GM06990 (cell line): ENCODE results near the gene PTPN5.

Experiments used
- DNase-seq: peaks from one replicate; pipeline ENCODE4 v3.0.0-alpha.2; 2011; ENCODE audit not compliant: insufficient read length; ENCODE audit errors: extremely low read depth
- H3K27me3 ChIP-seq: replicated peaks from 2 replicates; pipeline ENCODE4 v1.6.0; 2011; ENCODE audit warnings: low read length; ENCODE audit not compliant: control insufficient read depth, insufficient read depth
- H3K36me3 ChIP-seq: 2 replicates; pipeline ENCODE4 v1.5.1; 2011; ENCODE audit warnings: low read length; ENCODE audit not compliant: control insufficient read depth, insufficient read depth
- H3K4me3 ChIP-seq: replicated peaks from 2 replicates; pipeline ENCODE4 v1.5.1; 2011; ENCODE audit warnings: low read depth, mild to moderate bottlenecking, control low read depth, low read length
- TF ChIP-seq, protein P1 (sequence below): IDR thresholded peaks from 2 replicates; pipeline ENCODE4 v1.5.1; 2011; ENCODE audit warnings: low read length, control low read depth, mild to moderate bottlenecking, inconsistent platforms; ENCODE audit not compliant: insufficient read depth, poor library complexity, severe bottlenecking

Gene PTPN5

DNA sequence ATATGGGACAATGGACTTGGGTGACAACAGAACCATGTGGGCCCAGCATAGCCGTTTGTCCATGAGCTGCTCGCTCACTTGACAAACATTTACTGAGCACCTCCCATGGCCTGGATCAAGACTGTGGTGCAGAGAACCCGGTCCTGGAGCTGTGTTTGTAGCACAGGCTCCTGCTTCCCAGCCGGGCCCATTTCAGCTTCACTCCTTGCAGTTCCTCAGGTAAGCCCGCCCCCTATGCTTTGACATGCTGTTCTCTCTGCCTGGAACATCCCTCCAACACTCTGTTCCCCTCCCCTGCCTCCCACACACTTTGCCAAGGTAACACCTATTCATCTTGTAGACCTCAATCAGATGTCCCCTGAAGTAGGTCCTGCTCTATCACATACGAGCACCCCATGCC, 46.3 kb downstream of the PTPN5 start:
- no peaks in the 10 kb centered on the region for H3K36me3 ChIP-seq
- TF ChIP-seq, protein P1, sequence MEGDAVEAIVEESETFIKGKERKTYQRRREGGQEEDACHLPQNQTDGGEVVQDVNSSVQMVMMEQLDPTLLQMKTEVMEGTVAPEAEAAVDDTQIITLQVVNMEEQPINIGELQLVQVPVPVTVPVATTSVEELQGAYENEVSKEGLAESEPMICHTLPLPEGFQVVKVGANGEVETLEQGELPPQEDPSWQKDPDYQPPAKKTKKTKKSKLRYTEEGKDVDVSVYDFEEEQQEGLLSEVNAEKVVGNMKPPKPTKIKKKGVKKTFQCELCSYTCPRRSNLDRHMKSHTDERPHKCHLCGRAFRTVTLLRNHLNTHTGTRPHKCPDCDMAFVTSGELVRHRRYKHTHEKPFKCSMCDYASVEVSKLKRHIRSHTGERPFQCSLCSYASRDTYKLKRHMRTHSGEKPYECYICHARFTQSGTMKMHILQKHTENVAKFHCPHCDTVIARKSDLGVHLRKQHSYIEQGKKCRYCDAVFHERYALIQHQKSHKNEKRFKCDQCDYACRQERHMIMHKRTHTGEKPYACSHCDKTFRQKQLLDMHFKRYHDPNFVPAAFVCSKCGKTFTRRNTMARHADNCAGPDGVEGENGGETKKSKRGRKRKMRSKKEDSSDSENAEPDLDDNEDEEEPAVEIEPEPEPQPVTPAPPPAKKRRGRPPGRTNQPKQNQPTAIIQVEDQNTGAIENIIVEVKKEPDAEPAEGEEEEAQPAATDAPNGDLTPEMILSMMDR, result no peak
- no peak overlapping the region for H3K4me3 ChIP-seq
- no peak for DNase-seq
- H3K27me3 ChIP-seq, result no peaks in the 10 kb centered on the region

DNA sequence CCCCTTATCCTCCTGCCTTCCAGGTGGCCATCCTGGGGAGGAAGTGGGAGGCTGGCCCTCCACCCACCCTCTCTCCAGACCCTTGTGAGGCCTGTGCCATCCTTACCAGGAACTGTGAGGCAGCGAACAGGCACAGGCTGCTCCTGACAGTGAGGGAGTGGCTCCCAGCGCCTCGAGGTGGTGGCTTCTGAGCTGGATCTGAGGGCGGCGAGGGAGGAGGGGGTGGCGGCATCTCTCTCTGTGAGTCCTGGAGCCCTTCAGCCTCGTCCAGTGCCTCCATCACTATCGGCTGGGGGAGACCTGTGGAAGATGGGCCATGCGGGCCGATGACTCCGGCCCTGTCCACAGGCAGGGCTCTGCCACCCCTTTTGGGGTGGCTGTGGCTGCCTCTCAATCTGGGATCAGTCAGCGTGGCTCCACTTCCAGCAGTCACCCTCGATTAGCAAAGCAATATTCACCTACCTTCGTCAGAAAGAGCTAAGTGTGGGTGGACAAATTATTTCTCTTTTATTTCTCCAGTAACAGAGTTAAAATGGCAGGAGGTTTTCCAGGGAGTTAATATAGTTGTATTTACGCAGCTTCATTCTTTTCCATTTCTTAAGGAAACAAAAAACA, 47.6 kb downstream of the PTPN5 start:
- Histone ChIP-seq H3K4me3 (no peak overlapping the region), H3K27me3 (no peaks in the 10 kb centered on the region)

DNA sequence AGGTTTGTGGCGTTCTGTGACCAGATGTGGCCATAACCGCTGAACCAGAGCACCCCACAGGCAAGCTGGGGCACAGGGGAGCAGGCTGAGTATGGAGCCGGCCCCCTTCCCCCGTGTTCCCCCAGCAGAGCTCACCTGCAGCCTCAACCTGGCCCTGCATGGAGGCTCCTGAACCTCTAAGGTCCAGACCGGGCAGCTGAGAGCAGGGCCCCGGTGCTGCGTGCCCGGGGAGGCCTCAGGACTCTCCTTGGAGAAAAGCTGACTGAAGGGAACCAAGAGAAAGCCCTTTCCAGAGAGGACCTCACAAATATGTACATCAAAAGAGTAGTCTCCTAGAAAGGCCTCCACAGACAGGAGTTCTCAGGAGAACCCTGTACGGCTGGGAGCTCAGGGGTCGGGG, 48.2 kb downstream of the PTPN5 start:
- H3K4me3 ChIP-seq, result no peak overlapping the region
- DNase-seq, result no peak
- H3K36me3 ChIP-seq, result no peaks in the 10 kb centered on the region
- no peaks in the 10 kb centered on the region for H3K27me3 ChIP-seq
- TF ChIP-seq, protein P1, result no peak

More for the DNA sequence above, 47.6 kb downstream of the PTPN5 start:
- no peaks in the 10 kb centered on the region for H3K36me3 ChIP-seq
- TF ChIP-seq, protein P1, result no peak
- DNase-seq, result no peak

DNA sequence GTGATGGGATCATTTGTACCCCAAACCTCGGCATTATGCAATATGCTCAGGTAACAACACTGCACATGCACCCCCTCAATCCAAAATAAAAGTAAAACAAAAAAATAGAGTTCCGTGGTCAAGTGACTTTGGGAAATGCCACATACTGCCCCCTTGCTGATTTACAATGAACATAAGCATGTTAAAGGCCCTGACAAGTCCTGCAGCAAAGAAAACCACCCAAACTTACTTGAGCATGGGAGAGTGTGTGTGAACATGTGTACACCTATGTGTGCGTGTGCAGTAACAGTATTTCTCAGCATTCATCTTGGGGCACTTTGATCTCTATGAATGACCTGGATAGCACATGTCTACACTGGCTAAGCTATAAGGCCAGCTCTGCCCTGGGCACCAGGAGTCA, 49.8 kb downstream of the PTPN5 start:
- H3K27me3 ChIP-seq, result no peaks in the 10 kb centered on the region
- TF ChIP-seq, protein P1, result peak; percentile 11
- H3K36me3 ChIP-seq, result no peaks in the 10 kb centered on the region
- DNase-seq, result no peak
- no peak overlapping the region for H3K4me3 ChIP-seq

DNA sequence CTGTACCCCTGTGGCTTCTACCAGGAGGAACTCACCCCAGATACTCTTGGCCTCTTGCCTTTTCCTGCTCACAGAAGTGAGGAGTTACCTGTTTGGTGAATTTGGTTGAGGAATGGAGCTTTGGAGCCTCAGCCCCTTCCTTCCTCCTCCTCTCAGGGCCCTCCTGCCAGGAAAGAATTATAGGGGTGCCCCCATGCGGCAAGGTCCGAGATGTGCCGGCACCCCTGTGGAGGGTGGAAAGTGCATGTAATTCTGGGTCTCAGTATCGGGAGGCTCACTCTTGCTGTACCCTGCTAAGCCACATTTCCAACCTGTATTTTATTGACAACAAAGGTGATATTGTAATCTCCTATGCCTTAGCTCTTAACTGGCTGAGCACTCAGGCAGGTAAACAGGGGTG, 51.9 kb downstream of the PTPN5 start:
- Histone ChIP-seq H3K27me3 (no peaks in the 10 kb centered on the region), H3K36me3 (no peaks in the 10 kb centered on the region), H3K4me3 (no peak overlapping the region)
- TF ChIP-seq, protein P1, result peak; percentile 37
- DNase-seq, result no peak

DNA sequence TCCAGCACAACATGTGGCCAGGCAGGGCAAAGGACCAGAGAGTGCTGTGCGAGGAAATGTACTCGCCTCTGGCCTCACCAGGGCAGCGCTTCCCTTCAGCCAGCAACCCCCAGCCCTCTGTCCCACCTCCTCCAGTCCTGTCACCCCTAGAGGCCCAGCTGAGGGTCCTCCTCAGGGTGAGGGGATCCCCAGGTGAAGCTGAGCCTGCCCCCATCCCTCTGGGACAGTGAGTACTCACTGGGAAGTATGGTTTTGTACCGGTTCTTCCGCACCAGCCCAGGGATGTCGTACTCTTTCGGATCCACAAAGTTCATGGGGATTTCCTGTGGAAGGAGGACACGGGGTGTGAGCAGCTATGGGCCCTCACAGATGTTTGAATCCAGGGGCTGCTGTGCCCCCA, 54.0 kb downstream of the PTPN5 start:
- no peak for DNase-seq
- H3K27me3 ChIP-seq, result no peaks in the 10 kb centered on the region
- TF ChIP-seq, protein P1, result no peak
- no peaks in the 10 kb centered on the region for H3K36me3 ChIP-seq
- no peak overlapping the region for H3K4me3 ChIP-seq
